HG03108 (cell line): ENCODE results near the gene ASB7.

Experiments
- ATAC-seq: cut with Tn5 transposase; IDR thresholded peaks from one replicate; pipeline ENCODE4 v1.9.1; 2021; ENCODE audit warnings: moderate library complexity; ENCODE audit not compliant: unreplicated experiment

Gene ASB7

GRCh38 chr15:100597862-100598261 is 4.5 kb upstream of the ASB7 start:
- no peak for ATAC-seq

- ATAC-seq, result no peak
These were observed 3.7 kb upstream of the ASB7 start for GRCh38 chr15:100598655-100599054.

- no peak for ATAC-seq
These were observed 1.2 kb upstream of the ASB7 start for GRCh38 chr15:100601163-100601562.

GRCh38 chr15:100601617-100602063 is 749 bp upstream of the ASB7 start:
- ATAC-seq, result no peak

GRCh38 chr15:100602823-100603393 is 519 bp downstream of the ASB7 start:
- ATAC-seq, result peak; percentile 37

- no peak for ATAC-seq
These were observed 10.2 kb downstream of the ASB7 start for GRCh38 chr15:100612539-100612938.

GRCh38 chr15:100613208-100613607 is 10.8 kb downstream of the ASB7 start:
- no peak for ATAC-seq

- ATAC-seq, result no peak
These were observed 11.9 kb downstream of the ASB7 start for GRCh38 chr15:100614336-100614735.

GRCh38 chr15:100614918-100615317 is 12.5 kb downstream of the ASB7 start:
- ATAC-seq, result no peak

- no peak for ATAC-seq
These were observed 13.4 kb downstream of the ASB7 start for GRCh38 chr15:100615801-100616200.

GRCh38 chr15:100616700-100617099 is 14.3 kb downstream of the ASB7 start:
- ATAC-seq, result no peak

GRCh38 chr15:100623301-100623700 is 20.9 kb downstream of the ASB7 start:
- no peak for ATAC-seq

- peak; percentile 87 for ATAC-seq
These were observed 25.5 kb downstream of the ASB7 start for GRCh38 chr15:100627789-100628395.

- no peak for ATAC-seq
These were observed 26.4 kb downstream of the ASB7 start for GRCh38 chr15:100628746-100629145.

GRCh38 chr15:100631831-100632230 is 29.4 kb downstream of the ASB7 start:
- no peak for ATAC-seq

- no peak for ATAC-seq
These were observed 31.3 kb downstream of the ASB7 start for GRCh38 chr15:100633763-100634075.

GRCh38 chr15:100635406-100636071 is 33.1 kb downstream of the ASB7 start:
- no peak for ATAC-seq

GRCh38 chr15:100638177-100638730 is 35.9 kb downstream of the ASB7 start:
- no peak for ATAC-seq

- ATAC-seq, result no peak
These were observed 40.0 kb downstream of the ASB7 start for GRCh38 chr15:100642213-100642949.

GRCh38 chr15:100642950-100643338 is 40.6 kb downstream of the ASB7 start:
- no peak for ATAC-seq

GRCh38 chr15:100645671-100646070 is 43.3 kb downstream of the ASB7 start:
- ATAC-seq, result no peak

GRCh38 chr15:100648951-100649350 is 46.6 kb downstream of the ASB7 start:
- no peak for ATAC-seq
